HepG2 (cell line): ENCODE results near the gene TOM1L2. TPM values are rescaled to one million over a fixed set of nuclear protein-coding genes. Genes with fewer than 3 reads are reported as not detected.

Experiments
- ARID3A ChIP-seq: IDR thresholded peaks from 2 replicates; pipeline ENCODE4 v1.6.1; 2012; ENCODE audit warnings: low read depth, low read length, improper control_type of control experiment
- FOSL2 ChIP-seq: sonication (generic); formaldehyde crosslinking; IDR thresholded peaks from 2 replicates; pipeline ENCODE4 v1.4.0; 2020; ENCODE audit warnings: missing genetic modification reagents
- FOXM1 ChIP-seq: sonication (generic); formaldehyde crosslinking; IDR thresholded peaks from 2 replicates; pipeline ENCODE4 v1.5.0; 2020; ENCODE audit warnings: missing genetic modification reagents
- GTF2F1 ChIP-seq: fragments of 150-350 bp; IDR thresholded peaks from 2 replicates; pipeline ENCODE4 v1.6.1; 2014; ENCODE audit warnings: low read length
- HOXA3 ChIP-seq: sonication (generic); formaldehyde crosslinking; IDR thresholded peaks from 2 replicates; pipeline ENCODE4 v1.5.0; 2020; ENCODE audit warnings: missing genetic modification reagents
- ISX ChIP-seq: sonication (generic); formaldehyde crosslinking; conservative IDR thresholded peaks from 2 replicates; pipeline ENCODE4 v1.5.0; 2020; ENCODE audit warnings: missing genetic modification reagents
- KAT8 ChIP-seq: IDR thresholded peaks from 2 replicates; pipeline ENCODE4 v1.6.1; 2016; ENCODE audit warnings: missing genetic modification reagents, missing compliant biosample characterization
- NFKB2 ChIP-seq: sonication (generic); formaldehyde crosslinking; IDR thresholded peaks from 2 replicates; pipeline ENCODE4 v1.4.0; 2020; ENCODE audit warnings: missing genetic modification reagents, borderline replicate concordance
- PPARG ChIP-seq: conservative IDR thresholded peaks from 2 replicates; pipeline ENCODE4 v1.6.1; 2016; ENCODE audit warnings: missing biosample characterization, missing genetic modification reagents
- REPIN1 ChIP-seq: sonication (generic); formaldehyde crosslinking; IDR thresholded peaks from 2 replicates; pipeline ENCODE4 v1.8.0; 2022; ENCODE audit warnings: missing genetic modification reagents, low read depth, mild to moderate bottlenecking, borderline replicate concordance
- ZNF136 ChIP-seq: sonication (generic); formaldehyde crosslinking; IDR thresholded peaks from 2 replicates; pipeline ENCODE4 v1.8.1; 2022; ENCODE audit warnings: low read depth, mild to moderate bottlenecking, moderate library complexity, missing genetic modification reagents
- ZNF205 ChIP-seq: IDR thresholded peaks from 2 replicates; pipeline ENCODE4 v1.6.1; 2018; ENCODE audit warnings: missing biosample characterization, missing genetic modification reagents
- ZNF232 ChIP-seq: sonication (generic); formaldehyde crosslinking; IDR thresholded peaks from 2 replicates; pipeline ENCODE4 v1.4.0; 2020; ENCODE audit warnings: missing genetic modification reagents, borderline replicate concordance
- ZNF407 ChIP-seq: sonication (generic); formaldehyde crosslinking; IDR thresholded peaks from one replicate; pipeline ENCODE4 v1.5.1; 2020; ENCODE audit warnings: mild to moderate bottlenecking, missing genetic modification reagents; ENCODE audit errors: not compliant biosample characterization
- ZNF549 ChIP-seq: sonication (generic); formaldehyde crosslinking; IDR thresholded peaks from 2 replicates; pipeline ENCODE4 v1.5.0; 2020; ENCODE audit warnings: missing genetic modification reagents
- ZNF577 ChIP-seq: sonication (generic); formaldehyde crosslinking; IDR thresholded peaks from 2 replicates; pipeline ENCODE4 v1.4.0; 2020; ENCODE audit warnings: mild to moderate bottlenecking, low read depth, missing genetic modification reagents, borderline replicate concordance
- ZNF775 ChIP-seq: sonication (generic); formaldehyde crosslinking; IDR thresholded peaks from 2 replicates; pipeline ENCODE4 v1.4.0; 2020; ENCODE audit warnings: missing genetic modification reagents, mild to moderate bottlenecking, moderate library complexity, borderline replicate concordance
- polyA plus RNA-seq, 8 experiments: library from polyadenylated mRNA; depleted of rRNA in 3 of 8; stranded (reverse) in 7 of 8; unstranded in 1 of 8; fragments of >200 nt; fragmentation: Illumina TruSeq in 4 of 8; extraction: Trizol in 4 of 8; gene quantifications; 2 replicates each; pipeline versions ENCODE4 v1.2.1 to v1.2.3, GENCODE V29; 2011 to 2016; ENCODE audit warnings: low read depth in 4 of 8, missing spikeins in 1 of 8, mixed read lengths in 1 of 8; ENCODE audit not compliant: insufficient read depth in 1 of 8
- total RNA-seq, 5 experiments: library from RNA; depleted of rRNA; stranded (reverse); fragments of >200 nt; fragmentation: Illumina TruSeq; extraction: Trizol; gene quantifications; 2 replicates each; pipeline ENCODE4 v1.2.3, GENCODE V29; 2016; ENCODE audit warnings: low read depth in 1 of 5
- TF ChIP-seq, protein P1 (sequence below): sonication (generic); formaldehyde crosslinking; IDR thresholded peaks from 2 replicates; pipeline ENCODE4 v1.9.0; 2021; ENCODE audit warnings: missing genetic modification reagents, mild to moderate bottlenecking, borderline replicate concordance

TOM1L2 gene
- total and polyA plus RNA-seq, 2 of the 13 experiments (the other 11 are each of a cell fraction or from before 2014, with no cell fraction given), result 4.7 to 7.4 TPM

DNA sequence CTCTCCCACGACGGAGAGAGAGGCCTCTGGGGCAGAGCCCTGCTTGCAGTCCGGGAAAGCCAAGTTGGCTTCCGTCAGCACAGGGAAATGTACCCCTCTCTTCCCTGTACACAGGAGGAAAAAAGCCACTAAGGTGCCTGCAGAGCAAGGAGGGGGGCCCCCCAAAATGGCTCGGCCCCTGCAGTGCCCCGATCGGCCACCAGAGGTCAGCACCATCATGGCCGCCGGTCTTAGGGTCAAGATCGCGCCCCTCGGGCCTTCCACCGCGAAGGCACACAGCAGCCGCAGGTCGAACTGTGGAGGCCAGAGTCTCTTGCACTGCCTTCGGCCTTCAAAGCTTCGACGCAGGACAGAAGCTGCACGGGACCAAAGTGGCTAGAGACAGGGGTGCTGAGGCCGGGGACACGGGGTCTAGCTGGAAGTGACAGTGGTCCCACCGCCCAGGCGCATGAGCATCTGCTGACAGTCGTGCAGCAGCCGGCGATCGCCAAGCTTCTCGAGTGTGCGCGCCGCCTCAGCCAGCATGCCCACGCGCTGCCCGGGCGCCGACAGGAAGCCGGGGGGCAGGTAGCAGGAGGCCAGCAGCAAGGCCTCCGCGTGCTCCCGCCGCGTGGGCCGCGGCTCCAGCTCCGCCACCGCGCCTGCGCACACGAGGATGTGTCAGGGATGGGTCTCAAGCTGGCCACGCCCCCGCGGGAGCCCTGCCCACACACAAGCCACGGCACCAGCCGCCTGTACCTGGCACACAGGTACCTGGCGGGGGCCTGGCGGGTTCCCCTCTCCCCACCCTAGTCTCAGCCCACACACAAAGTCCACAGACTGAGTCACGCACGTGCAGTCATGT, 159.8 kb downstream of the TOM1L2 start (continued):
- no peak for TF ChIP-seq ZNF407 (CRISPR knock-in tag)
- no peak for TF ChIP-seq ZNF549 (CRISPR knock-in tag)
- TF ChIP-seq, protein P1, sequence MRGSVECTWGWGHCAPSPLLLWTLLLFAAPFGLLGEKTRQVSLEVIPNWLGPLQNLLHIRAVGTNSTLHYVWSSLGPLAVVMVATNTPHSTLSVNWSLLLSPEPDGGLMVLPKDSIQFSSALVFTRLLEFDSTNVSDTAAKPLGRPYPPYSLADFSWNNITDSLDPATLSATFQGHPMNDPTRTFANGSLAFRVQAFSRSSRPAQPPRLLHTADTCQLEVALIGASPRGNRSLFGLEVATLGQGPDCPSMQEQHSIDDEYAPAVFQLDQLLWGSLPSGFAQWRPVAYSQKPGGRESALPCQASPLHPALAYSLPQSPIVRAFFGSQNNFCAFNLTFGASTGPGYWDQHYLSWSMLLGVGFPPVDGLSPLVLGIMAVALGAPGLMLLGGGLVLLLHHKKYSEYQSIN, result no peak
- no peak for TF ChIP-seq ZNF775 (CRISPR knock-in tag)
- no peak for TF ChIP-seq PPARG
- no peak for TF ChIP-seq GTF2F1
- TF ChIP-seq REPIN1 (CRISPR knock-in tag), result no peak
- no peak for TF ChIP-seq FOXM1 (CRISPR knock-in tag)
- TF ChIP-seq ZNF205, result no peak
- TF ChIP-seq NFKB2 (CRISPR knock-in tag), result peak; percentile 78; the same call in 1 of the 2 replicates
- peak; percentile 78; the same call in 1 of the 2 replicates for TF ChIP-seq ZNF232 (CRISPR knock-in tag)
- TF ChIP-seq ISX (CRISPR knock-in tag), result no peak
- no peak for TF ChIP-seq ZNF577 (CRISPR knock-in tag)
- no peak for TF ChIP-seq ARID3A
- no peak for TF ChIP-seq FOSL2 (CRISPR knock-in tag)
- peak; percentile 21; the same call in 1 of the 2 replicates for TF ChIP-seq KAT8 (CRISPR knock-in tag)
- peak; percentile 91 for TF ChIP-seq HOXA3 (CRISPR knock-in tag)
- TF ChIP-seq ZNF136 (CRISPR knock-in tag), result no peak
